H54 (cell line): ENCODE results near the gene DOK7.

Experiments
- DNase-seq: peaks from one replicate; pipeline ENCODE4 v3.0.0; 2011; ENCODE audit warnings: low spot score, mixed read lengths; ENCODE audit not compliant: insufficient read length
- FAIRE-seq: peaks from 3 replicates; lab custom pipeline; 2011; peaks lifted over from hg19 to GRCh38; lab: Jason Lieb, UNC
- POLR2A ChIP-seq: IDR thresholded peaks from 2 replicates; pipeline ENCODE4 v1.6.1; 2011; ENCODE audit warnings: low read depth, mild to moderate bottlenecking, low read length

The DOK7 gene

DNA sequence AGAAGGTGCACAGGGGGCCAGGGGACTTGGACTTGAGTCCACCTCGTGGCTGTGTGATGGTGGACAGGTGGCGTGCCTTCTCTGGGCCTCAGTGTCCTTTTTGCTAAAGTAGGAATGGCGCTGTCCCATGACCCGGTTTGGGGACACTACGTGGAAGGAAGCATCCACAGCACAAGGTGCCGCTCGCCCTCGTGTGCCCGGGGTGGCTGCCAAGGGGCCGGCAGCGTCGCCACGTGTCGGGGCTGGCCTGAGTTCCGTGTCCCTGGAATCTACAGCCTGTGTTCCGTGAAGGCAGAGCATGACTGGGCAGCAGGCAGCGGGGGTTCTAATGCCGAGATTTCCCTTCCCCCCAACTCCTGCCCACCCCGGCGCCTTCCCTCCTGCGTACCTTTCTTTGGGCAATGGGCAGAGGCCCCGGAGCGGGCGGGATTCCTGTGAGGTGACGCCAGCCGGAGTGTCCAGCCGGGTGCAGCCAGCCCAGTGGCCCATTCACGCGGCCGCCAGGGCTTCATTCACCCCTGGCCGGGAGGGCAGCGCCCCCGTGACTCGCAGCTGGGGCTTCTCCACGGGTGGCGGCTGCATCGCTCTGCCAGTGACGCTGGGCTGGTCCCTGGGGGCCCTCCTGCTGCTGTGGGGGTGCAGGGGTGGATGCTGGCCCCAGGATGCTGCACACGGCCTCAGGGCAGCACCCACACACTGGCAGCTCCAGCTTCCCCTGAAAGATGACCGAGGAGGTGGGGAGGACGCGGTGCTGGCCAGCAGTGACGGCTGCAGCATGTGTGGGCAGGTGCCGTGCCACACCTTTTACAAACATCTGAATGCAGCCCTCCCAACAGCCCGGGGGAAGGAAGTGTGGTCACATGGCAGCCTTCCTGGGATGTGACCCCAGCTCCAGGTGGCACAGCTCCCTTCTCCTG, 21.2 kb downstream of the DOK7 start:
- DNase-seq (peak; percentile 81), FAIRE-seq (no peak)
- no peak for TF ChIP-seq POLR2A

DNA sequence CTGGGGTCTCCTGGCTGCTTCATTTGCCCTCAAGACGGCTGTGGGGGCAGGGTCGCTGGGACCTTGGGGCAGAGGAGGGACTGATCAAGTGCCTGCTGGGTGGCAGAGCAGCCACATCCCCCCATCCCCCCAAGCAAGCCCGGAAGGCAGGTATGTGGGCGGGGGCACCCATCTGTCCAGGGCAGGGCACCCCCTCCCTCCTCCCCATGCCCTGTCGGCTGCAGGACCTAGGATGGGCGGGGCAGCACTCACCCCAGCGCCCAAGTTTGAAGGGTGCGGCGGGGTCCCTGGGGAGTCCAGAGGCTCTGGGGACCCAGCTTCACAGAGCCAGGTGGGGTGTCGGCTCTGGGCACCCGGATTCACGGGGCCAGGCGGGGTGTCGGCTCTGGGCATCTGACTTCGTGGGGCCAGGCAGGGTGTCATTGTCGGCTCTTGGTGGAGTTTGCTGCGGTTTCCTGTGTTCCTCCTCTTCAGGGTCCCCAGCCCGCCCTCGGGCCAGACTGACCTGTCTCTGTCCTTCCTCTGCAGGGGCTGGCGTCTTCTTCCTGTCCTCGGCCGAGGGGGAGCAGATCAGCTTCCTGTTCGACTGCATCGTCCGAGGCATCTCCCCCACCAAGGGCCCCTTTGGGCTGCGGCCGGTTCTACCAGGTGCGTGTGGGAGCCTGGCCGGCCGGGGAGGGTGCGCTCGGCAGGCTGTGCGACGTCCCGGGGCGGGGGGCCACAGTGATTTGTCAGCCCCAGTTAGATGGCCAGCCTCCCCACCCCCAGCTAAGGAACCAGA, 22.1 kb downstream of the DOK7 start:
- FAIRE-seq = no peak
- DNase-seq = no peak
- no peak for TF ChIP-seq POLR2A

- FAIRE-seq (no peak), DNase-seq (no peak)
- no peak for TF ChIP-seq POLR2A
These were observed 22.9 kb downstream of the DOK7 start for GRCh38 chr4:3485886-3486540.

DNA sequence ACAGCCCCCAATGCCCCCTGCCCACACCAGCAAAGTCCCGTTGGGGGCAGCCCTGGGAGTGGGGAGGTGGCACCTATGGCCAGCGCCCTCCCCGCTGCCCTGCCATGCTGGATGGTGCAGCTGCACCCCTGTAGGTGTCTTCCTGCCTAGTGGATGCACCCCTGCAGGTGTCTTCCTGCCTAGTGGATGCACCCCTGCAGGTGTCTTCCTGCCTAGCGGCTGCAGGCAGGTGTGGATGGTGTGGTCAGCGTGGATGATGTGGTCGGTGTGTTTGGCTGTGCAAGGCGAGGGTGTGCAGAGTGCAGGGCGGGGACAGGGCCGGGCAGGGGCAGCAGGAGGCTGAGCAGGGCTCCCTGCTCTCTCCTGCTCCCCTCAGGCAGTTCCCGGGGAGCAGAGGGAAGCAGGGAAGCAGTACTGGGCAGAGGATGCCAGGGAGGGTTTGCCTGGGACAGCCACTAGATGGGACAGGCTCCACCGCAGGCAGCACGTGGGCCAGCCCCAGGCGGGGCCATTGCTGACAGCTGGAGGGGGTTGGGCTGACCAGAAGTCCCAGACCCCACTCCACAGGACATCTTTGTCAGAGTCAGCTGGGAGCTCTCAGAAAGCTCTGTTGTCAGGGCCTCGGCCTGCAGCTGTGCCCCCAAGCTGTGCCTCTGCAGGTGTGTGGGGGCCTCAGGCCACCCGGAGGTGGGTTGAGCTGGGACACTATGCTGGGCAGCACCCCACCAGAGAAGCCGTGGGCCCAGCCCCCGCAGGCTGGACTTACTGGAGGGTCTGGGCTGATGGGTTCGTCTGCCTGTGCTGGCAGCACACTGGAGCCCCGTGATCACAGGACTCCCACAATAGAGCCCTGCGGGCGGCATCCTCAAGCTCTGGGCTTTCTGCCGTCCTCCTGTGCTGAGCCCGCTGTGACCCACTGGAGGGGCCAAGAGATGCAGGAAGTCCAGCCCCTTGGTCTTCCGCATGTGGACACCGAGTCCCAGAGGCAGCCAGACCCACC, 23.7 kb downstream of the DOK7 start:
- FAIRE-seq (no peak), DNase-seq (no peak)
- no peak for TF ChIP-seq POLR2A

- TF ChIP-seq POLR2A = no peak
- FAIRE-seq (no peak), DNase-seq (no peak)
These were observed 24.8 kb downstream of the DOK7 start for GRCh38 chr4:3487861-3488260.

GRCh38 chr4:3488820-3489219, 25.7 kb downstream of the DOK7 start:
- no peak for FAIRE-seq
- no peak for TF ChIP-seq POLR2A
- no peak for DNase-seq

DNA sequence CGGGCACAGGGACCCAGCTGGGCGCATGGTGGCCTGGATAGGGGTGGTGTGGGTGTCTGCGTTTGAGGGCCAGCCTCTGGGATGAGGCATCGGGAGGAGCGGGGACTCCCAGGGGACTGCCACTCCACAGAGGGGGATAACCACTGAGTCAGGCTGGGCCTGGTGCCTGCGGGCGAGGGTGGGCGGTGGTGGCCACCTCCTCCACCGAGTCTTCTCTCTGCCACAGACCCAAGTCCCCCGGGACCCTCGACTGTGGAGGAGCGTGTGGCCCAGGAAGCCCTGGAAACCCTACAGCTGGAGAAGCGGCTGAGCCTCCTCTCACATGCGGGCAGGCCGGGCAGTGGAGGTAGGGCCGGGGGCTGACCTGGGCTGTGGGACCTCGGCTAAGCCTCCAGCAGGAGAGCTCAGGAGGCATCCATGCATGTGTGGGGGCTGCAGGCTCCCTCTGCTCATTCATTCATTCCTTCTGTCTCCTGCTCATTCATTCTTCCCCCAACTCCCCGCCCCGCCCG, 26.4 kb downstream of the DOK7 start:
- FAIRE-seq (no peak), DNase-seq (no peak)
- TF ChIP-seq POLR2A = no peak

DNA sequence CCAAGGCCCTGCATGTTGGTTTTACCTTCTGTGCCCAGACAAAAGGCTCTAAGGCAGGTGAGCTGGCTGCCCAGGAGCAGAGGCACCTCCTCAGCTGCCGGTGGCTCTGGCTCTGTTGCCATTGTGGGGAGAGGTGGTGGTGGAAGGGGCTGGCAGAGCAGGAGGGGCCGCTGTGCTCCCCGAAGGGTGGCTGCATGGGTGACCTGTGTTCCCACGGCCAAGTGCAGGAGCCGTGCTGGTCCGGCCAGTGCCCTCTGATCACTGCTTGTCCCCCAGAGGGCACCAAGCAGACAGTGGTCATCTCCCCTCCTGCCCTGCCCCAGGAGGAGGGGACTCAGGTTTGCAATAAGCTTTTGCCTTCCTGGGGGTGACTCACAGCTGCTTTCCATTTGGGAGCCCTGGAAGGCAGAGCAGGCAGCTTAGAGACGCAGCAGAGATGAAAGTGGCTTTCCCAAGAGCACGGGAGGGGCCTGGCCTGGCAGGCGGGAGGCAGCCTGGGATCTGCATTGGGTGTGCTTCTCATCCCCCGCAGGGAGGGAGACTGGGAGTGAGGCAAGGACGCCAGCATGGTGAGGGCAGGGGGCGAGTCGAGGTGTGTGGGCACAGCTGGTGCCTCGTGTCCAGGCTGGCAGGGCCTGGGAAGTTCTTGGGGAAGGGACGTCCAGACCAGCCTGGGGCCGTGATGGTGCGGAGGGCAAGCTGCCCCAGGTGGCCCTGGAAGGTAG, 28.7 kb downstream of the DOK7 start:
- FAIRE-seq = no peak
- no peak for DNase-seq
- TF ChIP-seq POLR2A = no peak

- no peak for FAIRE-seq
- TF ChIP-seq POLR2A = no peak
These were observed 29.9 kb downstream of the DOK7 start for GRCh38 chr4:3492741-3493719.

DNA sequence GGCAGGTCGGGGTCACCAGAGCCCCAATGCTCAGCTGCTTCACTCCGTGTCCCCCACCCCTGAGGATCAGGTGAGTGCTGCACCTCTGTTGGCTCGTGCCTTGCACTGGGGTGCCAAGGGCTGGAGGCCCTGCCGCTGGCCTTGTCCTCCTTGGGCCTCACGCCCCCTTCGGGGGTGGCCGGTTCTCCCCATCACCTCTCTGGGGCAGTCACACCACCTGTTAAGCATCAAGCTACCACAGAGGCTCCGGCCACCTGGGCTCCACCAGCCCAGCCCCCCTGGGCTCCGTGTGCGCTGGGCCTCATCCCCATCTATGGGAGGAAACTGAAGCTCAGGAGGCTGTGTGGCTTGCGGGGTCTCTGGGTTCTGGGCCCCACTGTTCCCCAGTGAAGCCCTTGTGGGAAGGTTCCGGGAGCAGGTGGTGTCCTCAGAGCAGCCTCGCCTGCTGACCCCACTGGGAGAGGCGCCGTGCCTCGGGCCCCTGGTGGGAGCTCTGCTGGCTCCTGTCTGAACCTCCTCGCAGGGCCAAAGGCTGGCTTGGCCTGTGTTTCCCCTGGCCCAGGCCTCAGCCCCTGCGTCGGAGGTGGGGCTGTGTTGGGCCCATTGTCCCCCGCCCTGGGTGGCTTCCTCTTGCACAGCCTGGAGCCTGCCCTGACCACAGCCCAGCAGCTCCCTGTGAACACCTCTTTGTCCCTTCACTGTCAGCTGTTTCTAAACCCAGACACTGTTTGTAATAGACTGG, 30.8 kb downstream of the DOK7 start:
- no peak for FAIRE-seq
- no peak for DNase-seq
- no peak for TF ChIP-seq POLR2A

More at GRCh38 chr4:3492741-3493719, 29.9 kb downstream of the DOK7 start:
- DNase-seq = no peak
